ENCODE data around the gene PELO. TPM values are rescaled to one million over a fixed set of nuclear protein-coding genes. Genes with fewer than 3 reads are reported as not detected.

The PELO gene
- total RNA-seq, 1 donor from 2014 or later: 18.0 TPM

DNA sequence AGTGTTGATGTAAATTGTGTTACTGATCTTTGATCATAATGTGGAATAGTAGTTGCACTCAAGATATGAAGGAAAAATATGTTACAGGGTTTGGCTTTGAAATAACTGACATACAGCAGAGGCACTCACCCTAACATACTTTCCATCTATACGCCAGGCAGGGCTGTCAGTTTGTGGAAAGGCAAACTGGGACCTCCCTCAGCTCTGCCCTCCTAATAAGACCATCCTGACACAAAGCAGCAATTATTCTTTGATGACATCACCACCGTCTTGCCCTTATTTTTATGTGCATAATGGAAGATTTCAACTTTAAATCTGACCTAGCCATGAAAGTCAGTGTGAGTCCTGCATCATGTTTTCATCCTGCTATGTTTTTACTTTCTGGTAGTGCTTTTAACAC is 42.9 kb downstream of the PELO start:
- Mint-ChIP-seq H3K4me1 (ENCODE audit: unreplicated experiment) (no peaks in the 10 kb centered on the region), H3K36me3 (no peaks in the 10 kb centered on the region), H3K4me3 (no peak overlapping the region), H3K9me3 (peaks cover 9% of the 10 kb centered on the region), H3K27me3 (no peaks in the 10 kb centered on the region), H3K27ac (no peak overlapping the region)
- TF ChIP-seq, protein P1, sequence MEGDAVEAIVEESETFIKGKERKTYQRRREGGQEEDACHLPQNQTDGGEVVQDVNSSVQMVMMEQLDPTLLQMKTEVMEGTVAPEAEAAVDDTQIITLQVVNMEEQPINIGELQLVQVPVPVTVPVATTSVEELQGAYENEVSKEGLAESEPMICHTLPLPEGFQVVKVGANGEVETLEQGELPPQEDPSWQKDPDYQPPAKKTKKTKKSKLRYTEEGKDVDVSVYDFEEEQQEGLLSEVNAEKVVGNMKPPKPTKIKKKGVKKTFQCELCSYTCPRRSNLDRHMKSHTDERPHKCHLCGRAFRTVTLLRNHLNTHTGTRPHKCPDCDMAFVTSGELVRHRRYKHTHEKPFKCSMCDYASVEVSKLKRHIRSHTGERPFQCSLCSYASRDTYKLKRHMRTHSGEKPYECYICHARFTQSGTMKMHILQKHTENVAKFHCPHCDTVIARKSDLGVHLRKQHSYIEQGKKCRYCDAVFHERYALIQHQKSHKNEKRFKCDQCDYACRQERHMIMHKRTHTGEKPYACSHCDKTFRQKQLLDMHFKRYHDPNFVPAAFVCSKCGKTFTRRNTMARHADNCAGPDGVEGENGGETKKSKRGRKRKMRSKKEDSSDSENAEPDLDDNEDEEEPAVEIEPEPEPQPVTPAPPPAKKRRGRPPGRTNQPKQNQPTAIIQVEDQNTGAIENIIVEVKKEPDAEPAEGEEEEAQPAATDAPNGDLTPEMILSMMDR (conservative IDR thresholded peaks at IDR 0.05): no peak
- no peak for DNase-seq (ENCODE audit: extremely low spot score, unreplicated experiment)

DNA sequence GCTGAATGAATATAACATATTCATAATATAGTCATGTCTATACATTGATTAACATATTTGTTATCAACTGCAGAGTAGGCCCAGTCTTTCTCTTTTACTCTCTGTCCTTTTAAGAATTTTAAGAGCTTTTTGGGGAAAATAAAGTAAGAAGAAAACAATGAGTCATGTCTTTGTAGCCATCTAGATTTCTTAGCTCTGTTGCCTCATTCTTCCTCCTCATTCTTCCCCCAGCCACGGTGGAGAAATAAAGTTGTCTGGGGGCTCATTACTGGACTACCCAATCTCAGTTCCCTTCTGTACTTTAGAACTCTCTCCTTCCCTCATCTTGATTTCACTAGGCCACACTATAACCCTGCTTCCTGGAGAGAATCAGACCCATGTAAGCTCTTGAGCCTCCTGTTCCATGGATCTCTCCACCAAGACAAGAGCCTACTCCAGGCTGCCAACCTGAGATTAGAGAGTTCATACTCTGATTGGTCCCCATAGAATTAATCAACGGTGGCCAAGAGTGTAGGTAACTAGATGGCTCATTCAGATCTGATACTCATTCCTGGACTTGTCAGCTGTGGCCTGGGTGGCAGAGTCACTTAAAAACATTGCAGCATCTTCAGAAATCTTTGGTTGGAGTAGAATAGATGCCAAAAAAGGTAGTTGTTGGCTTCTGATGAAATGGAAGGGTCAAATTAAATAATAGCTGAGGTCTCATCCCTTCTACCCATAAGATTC is 44.2 kb downstream of the PELO start:
- no peak overlapping the region for H3K27ac Mint-ChIP-seq
- H3K27me3 Mint-ChIP-seq: no peaks in the 10 kb centered on the region

DNA sequence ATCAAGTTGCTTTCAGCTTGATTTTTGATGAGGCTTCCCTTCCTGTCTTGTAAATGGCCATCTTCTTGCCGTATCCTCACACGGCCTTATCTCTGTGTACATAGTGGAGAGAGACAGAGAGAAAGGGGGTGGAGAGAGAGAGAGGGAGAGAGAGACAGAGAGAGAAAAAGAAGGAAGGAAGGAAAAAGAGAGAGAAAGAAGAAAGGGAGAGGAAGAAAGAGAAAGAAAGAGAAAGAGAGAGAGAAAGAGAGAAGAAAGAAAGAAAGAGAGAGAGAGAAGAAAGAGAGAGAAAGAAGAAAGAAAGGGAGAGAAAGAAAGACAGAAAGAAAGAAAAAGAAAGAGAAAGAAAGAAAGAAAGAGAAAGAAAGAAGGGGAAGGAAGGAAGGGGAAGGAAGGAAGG is 46.6 kb downstream of the PELO start:
- TF ChIP-seq, protein P1 (conservative IDR thresholded peaks at IDR 0.05): no peak
- no peaks in the 10 kb centered on the region for H3K27me3 Mint-ChIP-seq
- H3K4me3 Mint-ChIP-seq: no peak overlapping the region
- DNase-seq (ENCODE audit: extremely low spot score, unreplicated experiment): no peak
- H3K4me1 Mint-ChIP-seq (ENCODE audit: unreplicated experiment): peaks cover 12% of the 10 kb centered on the region
- H3K36me3 Mint-ChIP-seq: no peaks in the 10 kb centered on the region
- H3K9me3 Mint-ChIP-seq: no peaks in the 10 kb centered on the region
- H3K27ac Mint-ChIP-seq: no peak overlapping the region

More for the DNA sequence above, 44.2 kb downstream of the PELO start:
- DNase-seq (ENCODE audit: extremely low spot score, unreplicated experiment): no peak
- H3K4me3 Mint-ChIP-seq: no peak overlapping the region
- peaks cover 7% of the 10 kb centered on the region for H3K9me3 Mint-ChIP-seq
- H3K36me3 Mint-ChIP-seq: no peaks in the 10 kb centered on the region
- no peaks in the 10 kb centered on the region for H3K4me1 Mint-ChIP-seq (ENCODE audit: unreplicated experiment)
- TF ChIP-seq, protein P1 (conservative IDR thresholded peaks at IDR 0.05): no peak

DNA sequence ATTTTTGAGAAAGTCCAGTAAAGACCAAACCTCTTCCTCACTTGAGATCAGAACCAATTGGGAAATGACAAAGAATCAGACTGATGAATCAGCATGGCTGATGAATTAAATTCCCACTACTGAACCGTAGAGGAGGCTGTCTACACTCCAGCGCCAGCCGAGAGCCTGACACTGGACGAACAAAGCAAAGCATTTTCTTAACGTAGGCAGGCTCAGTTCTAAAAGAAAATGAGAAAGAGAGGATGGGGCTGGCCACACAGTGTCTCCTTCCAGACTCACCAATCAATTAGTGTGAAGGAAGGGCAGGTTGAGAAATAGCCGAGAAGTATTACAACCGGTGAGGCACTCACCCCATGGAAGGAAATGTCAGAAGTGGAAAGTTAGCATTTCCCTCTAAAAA is 49.4 kb downstream of the PELO start:
- TF ChIP-seq, protein P1 (conservative IDR thresholded peaks at IDR 0.05): no peak

More for the DNA sequence above, 49.4 kb downstream of the PELO start:
- no peak overlapping the region for H3K27ac Mint-ChIP-seq
- peaks cover 21% of the 10 kb centered on the region for H3K4me1 Mint-ChIP-seq (ENCODE audit: unreplicated experiment)
- DNase-seq (ENCODE audit: extremely low spot score, unreplicated experiment): no peak
- H3K27me3 Mint-ChIP-seq: no peaks in the 10 kb centered on the region
- H3K9me3 Mint-ChIP-seq: no peaks in the 10 kb centered on the region
- peak overlapping the region; percentile 62 for H3K4me3 Mint-ChIP-seq
- H3K36me3 Mint-ChIP-seq: no peaks in the 10 kb centered on the region

Other genes starting within 250 kb of the PELO start
- gene ITGA1, start within 50 bp of the PELO start, total RNA-seq (ENCODE audit: low replicate concordance): 12.0 and 17.0 TPM in 2 replicates
- 8.0 and 9.5 TPM in 2 replicates for gene ITGA2, start 201.4 kb downstream of the PELO start, total RNA-seq (ENCODE audit: low replicate concordance)

Measured in type B pancreatic cell (in vitro differentiated cells).